ENCODE data around the gene UFD1. TPM values are rescaled to one million over a fixed set of nuclear protein-coding genes. Genes with fewer than 3 reads are reported as not detected.

UFD1 gene
- total and polyA plus RNA-seq, 2 of the 13 experiments (the other 11 are each of a cell fraction or from before 2014, with no cell fraction given): 47.9 to 51.1 TPM

DNA sequence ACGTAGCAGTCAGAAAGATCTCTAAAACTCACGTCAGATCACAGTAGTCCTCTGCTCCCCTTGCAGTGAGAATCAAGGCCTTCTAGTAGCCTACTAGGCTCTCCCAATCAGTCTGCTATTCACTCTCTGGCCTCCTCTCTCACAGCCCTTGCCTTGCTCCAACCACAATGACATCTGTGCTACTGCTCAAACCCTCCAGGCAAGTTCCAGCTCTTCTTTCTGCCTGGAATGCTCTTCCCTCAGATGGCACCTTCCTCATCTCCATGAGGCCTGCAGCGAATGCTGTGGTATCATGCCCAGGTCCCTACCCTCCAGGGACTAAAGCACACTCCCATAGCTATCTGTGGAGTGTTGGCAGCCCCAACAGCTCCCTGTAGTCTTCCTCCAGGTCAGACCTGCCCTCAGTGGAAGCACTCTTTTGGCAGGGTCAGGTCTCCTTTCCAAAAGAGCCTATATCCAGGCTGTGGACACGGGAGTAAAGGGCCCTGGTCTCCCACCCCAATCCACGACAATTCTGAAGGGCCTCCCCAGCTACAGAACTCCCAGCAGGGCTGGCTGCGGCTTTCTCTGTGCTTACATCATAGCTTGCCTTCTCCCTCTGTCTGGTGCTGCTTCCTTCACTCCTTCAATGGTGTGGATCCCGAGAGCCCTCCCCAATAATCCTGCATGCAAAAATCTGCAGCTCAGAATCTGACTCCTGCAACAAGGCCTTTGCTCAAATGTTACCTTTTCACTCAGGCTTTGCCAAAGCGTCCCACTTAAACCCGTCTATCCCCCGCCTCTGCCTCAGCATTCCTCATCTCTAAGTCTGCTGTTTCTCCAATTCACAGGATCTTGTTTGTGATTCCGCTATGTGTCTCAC lies 56.3 kb downstream of the UFD1 start:
- CTCF ChIA-PET (ENCODE audit: low intra/inter-chr PET ratio, low total read pairs): no interaction called here
- Histone ChIP-seq H3K4me3 (replicated peaks in 1 of 3; ENCODE audit: insufficient read depth in 1 of 3, low read depth in 2 of 3, low read length in 3 of 3) (no peak overlapping the region), H2AFZ (ENCODE audit: low read length) (no peak overlapping the region), H3K27me3 (ENCODE audit: control insufficient read depth in 1 of 2, insufficient read depth in 2 of 2, low read length in 2 of 2) (no peaks in the 10 kb centered on the region; a peak in 1 of 5 replicates), H3K4me2 (ENCODE audit: low read depth, low read length) (no peak overlapping the region), H3K79me2 (ENCODE audit: insufficient read depth, low read length) (peaks cover 96% of the 10 kb centered on the region), H3K9me3 (ENCODE audit: low read length) (no peaks in the 10 kb centered on the region), H3K9ac (ENCODE audit: insufficient read depth, low read depth, low read length) (no peak overlapping the region), H4K20me1 (ENCODE audit: insufficient read depth, low read length) (peaks cover 66% of the 10 kb centered on the region), H3K27ac (ENCODE audit: extremely low read length, insufficient read depth, low read length) (peak overlapping the region; percentile 18), H3K4me1 (ENCODE audit: insufficient read depth, low read length) (peaks cover 59% of the 10 kb centered on the region), H3K36me3 (replicated peaks in 1 of 2; ENCODE audit: control insufficient read depth in 1 of 2, insufficient read depth in 2 of 2, low read length in 2 of 2) (peaks cover 6 to 45% of the 10 kb centered on the region in 2 experiments; a peak in 3 of 5 replicates)
- no peak for FAIRE-seq
- TF ChIP-seq MTA3 (CRISPR knock-in tag; IDR thresholded peaks at IDR 0.05): no peak
- peak; percentile 17 for TF ChIP-seq RBM22 (optimal IDR thresholded peaks at IDR 0.05; ENCODE audit: low read length)
- intact Hi-C loops (cut with micrococcal nuclease; ENCODE audit: unreplicated experiment) (no loop called here), in situ Hi-C loops (cut with HindIII; ENCODE audit: extremely low pct_ligation_motif_present, low pct_unique_long_range_greater_than_20kb) (no loop called here)
- WGBS (ENCODE audit: low lambda C conversion rate): 92% methylated on average over 10 of the region's 11 CpGs
- no TSS peak for BruUV-seq (replicated peaks)
- POLR2A ChIA-PET: no interaction called here
- no peak for DNase-seq (ENCODE audit: low spot score)
- ATAC-seq: no peak

DNA sequence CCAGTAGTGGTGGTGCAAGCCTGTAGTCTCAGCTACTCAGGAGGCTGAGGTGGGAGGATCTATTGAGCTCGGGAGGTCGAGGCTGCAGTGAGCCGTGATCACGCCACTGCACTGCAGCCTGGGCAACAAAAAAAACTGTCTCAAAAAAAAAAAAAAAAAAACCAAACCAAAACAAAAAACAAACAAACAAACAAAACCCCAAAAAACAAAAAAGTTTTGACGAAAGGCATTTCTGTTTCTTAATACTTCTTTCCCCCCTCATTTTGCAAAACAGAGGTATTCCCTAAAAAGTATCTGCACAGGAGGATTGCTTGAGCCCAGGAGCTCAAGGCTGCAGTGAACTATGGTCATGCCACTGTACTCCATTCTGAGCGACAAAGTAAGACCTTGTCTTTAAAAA lies 58.7 kb downstream of the UFD1 start:
- H3K79me2 ChIP-seq (ENCODE audit: insufficient read depth, low read length): peaks cover 95% of the 10 kb centered on the region
- in situ Hi-C loops (cut with HindIII; ENCODE audit: extremely low pct_ligation_motif_present, low pct_unique_long_range_greater_than_20kb): no loop called here
- CTCF ChIA-PET (ENCODE audit: low intra/inter-chr PET ratio, low total read pairs): no interaction called here
- no peaks in the 10 kb centered on the region for H3K9me3 ChIP-seq (ENCODE audit: low read length)
- H3K27ac ChIP-seq (ENCODE audit: extremely low read length, insufficient read depth, low read length): no peak overlapping the region
- no TSS peak for BruUV-seq (replicated peaks)
- FAIRE-seq: no peak
- H3K9ac ChIP-seq (ENCODE audit: insufficient read depth, low read depth, low read length): no peak overlapping the region
- no peak overlapping the region for H3K4me2 ChIP-seq (ENCODE audit: low read depth, low read length)
- H3K27me3 ChIP-seq (ENCODE audit: control insufficient read depth in 1 of 2, insufficient read depth in 2 of 2, low read length in 2 of 2): no peaks in the 10 kb centered on the region; a peak in 1 of 5 replicates
- H3K36me3 ChIP-seq (replicated peaks in 1 of 2; ENCODE audit: control insufficient read depth in 1 of 2, insufficient read depth in 2 of 2, low read length in 2 of 2): peaks cover 4 to 49% of the 10 kb centered on the region in 2 experiments; a peak in 3 of 5 replicates
- H4K20me1 ChIP-seq (ENCODE audit: insufficient read depth, low read length): peaks cover 48% of the 10 kb centered on the region
- POLR2A ChIA-PET: no interaction called here
- no peak overlapping the region for H3K4me3 ChIP-seq (replicated peaks in 1 of 3; ENCODE audit: insufficient read depth in 1 of 3, low read depth in 2 of 3, low read length in 3 of 3)
- no peak overlapping the region for H2AFZ ChIP-seq (ENCODE audit: low read length)
- peaks cover 42% of the 10 kb centered on the region for H3K4me1 ChIP-seq (ENCODE audit: insufficient read depth, low read length)
- intact Hi-C loops (cut with micrococcal nuclease; ENCODE audit: unreplicated experiment): no loop called here
- no peak for DNase-seq (ENCODE audit: low spot score)
- WGBS (ENCODE audit: low lambda C conversion rate): 93% methylated on average over 6 of the region's 6 CpGs
- ATAC-seq: no peak
- TF ChIP-seq, protein P1, sequence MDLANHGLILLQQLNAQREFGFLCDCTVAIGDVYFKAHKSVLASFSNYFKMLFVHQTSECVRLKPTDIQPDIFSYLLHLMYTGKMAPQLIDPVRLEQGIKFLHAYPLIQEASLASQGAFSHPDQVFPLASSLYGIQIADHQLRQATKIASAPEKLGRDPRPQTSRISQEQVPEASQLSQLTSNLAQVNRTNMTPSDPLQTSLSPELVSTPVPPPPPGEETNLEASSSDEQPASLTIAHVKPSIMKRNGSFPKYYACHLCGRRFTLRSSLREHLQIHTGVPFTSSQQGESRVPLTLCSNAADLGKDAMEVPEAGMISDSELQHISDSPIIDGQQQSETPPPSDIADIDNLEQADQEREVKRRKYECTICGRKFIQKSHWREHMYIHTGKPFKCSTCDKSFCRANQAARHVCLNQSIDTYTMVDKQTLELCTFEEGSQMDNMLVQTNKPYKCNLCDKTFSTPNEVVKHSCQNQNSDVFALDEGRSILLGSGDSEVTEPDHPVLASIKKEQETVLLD (CRISPR knock-in tag; IDR thresholded peaks at IDR 0.05; ENCODE audit: low read depth): no peak
- TF ChIP-seq, protein P2, sequence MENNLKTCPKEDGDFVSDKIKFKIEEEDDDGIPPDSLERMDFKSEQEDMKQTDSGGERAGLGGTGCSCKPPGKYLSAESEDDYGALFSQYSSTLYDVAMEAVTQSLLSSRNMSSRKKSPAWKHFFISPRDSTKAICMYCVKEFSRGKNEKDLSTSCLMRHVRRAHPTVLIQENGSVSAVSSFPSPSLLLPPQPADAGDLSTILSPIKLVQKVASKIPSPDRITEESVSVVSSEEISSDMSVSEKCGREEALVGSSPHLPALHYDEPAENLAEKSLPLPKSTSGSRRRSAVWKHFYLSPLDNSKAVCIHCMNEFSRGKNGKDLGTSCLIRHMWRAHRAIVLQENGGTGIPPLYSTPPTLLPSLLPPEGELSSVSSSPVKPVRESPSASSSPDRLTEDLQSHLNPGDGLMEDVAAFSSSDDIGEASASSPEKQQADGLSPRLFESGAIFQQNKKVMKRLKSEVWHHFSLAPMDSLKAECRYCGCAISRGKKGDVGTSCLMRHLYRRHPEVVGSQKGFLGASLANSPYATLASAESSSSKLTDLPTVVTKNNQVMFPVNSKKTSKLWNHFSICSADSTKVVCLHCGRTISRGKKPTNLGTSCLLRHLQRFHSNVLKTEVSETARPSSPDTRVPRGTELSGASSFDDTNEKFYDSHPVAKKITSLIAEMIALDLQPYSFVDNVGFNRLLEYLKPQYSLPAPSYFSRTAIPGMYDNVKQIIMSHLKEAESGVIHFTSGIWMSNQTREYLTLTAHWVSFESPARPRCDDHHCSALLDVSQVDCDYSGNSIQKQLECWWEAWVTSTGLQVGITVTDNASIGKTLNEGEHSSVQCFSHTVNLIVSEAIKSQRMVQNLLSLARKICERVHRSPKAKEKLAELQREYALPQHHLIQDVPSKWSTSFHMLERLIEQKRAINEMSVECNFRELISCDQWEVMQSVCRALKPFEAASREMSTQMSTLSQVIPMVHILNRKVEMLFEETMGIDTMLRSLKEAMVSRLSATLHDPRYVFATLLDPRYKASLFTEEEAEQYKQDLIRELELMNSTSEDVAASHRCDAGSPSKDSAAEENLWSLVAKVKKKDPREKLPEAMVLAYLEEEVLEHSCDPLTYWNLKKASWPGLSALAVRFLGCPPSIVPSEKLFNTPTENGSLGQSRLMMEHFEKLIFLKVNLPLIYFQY (CRISPR knock-in tag; IDR thresholded peaks at IDR 0.05; ENCODE audit: borderline replicate concordance): no peak
- TF ChIP-seq, protein P3, sequence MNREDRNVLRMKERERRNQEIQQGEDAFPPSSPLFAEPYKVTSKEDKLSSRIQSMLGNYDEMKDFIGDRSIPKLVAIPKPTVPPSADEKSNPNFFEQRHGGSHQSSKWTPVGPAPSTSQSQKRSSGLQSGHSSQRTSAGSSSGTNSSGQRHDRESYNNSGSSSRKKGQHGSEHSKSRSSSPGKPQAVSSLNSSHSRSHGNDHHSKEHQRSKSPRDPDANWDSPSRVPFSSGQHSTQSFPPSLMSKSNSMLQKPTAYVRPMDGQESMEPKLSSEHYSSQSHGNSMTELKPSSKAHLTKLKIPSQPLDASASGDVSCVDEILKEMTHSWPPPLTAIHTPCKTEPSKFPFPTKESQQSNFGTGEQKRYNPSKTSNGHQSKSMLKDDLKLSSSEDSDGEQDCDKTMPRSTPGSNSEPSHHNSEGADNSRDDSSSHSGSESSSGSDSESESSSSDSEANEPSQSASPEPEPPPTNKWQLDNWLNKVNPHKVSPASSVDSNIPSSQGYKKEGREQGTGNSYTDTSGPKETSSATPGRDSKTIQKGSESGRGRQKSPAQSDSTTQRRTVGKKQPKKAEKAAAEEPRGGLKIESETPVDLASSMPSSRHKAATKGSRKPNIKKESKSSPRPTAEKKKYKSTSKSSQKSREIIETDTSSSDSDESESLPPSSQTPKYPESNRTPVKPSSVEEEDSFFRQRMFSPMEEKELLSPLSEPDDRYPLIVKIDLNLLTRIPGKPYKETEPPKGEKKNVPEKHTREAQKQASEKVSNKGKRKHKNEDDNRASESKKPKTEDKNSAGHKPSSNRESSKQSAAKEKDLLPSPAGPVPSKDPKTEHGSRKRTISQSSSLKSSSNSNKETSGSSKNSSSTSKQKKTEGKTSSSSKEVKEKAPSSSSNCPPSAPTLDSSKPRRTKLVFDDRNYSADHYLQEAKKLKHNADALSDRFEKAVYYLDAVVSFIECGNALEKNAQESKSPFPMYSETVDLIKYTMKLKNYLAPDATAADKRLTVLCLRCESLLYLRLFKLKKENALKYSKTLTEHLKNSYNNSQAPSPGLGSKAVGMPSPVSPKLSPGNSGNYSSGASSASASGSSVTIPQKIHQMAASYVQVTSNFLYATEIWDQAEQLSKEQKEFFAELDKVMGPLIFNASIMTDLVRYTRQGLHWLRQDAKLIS (CRISPR knock-in tag; IDR thresholded peaks at IDR 0.05): no peak
- TF ChIP-seq ZNF562 (CRISPR knock-in tag; IDR thresholded peaks at IDR 0.05; ENCODE audit: borderline replicate concordance): no peak
- TF ChIP-seq CBX1 (IDR thresholded peaks at IDR 0.05; ENCODE audit: low read depth): no peak

Data from HepG2 (cell line).